ENCODE data around the gene CFAP46.

CFAP46 gene

DNA sequence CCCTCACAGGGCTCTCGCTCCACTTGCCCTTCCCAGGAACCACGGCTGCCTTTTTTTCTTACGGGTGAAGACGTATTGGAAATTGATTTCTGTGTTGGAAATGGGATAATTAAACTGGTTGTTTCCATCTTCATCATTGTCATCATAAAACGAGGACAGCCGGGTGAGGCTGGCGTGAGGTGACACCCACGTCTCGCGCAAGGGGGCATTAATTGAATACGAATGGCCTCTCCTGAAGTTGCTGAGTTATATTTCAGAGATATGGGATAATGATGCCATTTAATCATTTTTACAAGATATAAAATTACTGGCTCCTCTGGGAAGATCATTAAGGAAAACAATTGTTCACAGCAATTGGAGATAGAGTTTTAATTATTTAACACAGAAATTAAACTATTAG lies 138.1 kb downstream of the CFAP46 start:
- ChIA-PET POLR2A (ENCODE audit: low non-redundant PET) (interaction anchor here (0.6 kb wide), 1 partner anchor 401 kb away, joined by 6 read pairs; no protein-coding TSS in a partner anchor), CTCF (no interaction called here)

DNA sequence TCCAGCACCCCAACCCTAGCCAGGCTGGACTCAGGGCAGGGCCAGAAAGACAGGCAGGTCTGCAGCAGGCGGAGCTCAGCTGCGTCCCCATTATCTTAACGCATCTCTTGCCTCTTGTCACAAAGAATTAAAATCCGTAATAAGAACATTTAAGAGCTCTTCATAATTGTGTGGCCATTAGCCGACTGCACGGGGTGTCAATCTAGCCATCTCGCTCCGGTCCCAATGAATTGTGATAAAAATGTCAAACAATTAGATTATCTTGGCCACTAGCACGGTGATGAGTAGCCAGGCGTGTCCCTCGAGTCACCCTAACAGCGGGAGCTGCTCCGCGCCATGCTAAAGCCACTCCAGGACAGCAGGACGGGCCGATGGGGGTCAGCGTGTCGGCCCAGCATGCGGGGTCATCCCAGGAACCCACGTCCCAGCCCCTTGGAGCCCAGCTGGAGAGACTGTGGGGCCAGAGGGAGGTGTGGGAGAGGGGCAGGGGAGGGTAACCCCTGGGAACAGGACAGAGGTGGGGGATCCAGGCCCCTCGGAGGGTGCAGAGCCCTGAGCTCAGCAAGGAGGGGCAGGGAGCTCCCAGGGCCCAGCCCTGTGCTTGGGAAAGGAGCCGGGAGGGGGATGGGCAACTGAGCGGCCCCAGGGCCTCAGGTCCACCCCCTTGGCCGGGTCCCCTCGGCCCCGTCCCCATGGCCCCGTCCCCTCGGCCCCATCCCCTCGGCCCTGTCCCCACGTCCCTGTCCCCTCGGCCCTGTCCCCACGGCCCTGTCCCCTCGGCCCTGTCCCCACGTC lies 138.8 kb downstream of the CFAP46 start:
- POLR2A ChIA-PET (ENCODE audit: low non-redundant PET) = interaction anchor here (0.7 kb wide), 1 partner anchor 145 kb away, joined by 5 read pairs; no protein-coding TSS in a partner anchor

More for the DNA sequence above, 138.1 kb downstream of the CFAP46 start:
- TF ChIP-seq, protein P1, sequence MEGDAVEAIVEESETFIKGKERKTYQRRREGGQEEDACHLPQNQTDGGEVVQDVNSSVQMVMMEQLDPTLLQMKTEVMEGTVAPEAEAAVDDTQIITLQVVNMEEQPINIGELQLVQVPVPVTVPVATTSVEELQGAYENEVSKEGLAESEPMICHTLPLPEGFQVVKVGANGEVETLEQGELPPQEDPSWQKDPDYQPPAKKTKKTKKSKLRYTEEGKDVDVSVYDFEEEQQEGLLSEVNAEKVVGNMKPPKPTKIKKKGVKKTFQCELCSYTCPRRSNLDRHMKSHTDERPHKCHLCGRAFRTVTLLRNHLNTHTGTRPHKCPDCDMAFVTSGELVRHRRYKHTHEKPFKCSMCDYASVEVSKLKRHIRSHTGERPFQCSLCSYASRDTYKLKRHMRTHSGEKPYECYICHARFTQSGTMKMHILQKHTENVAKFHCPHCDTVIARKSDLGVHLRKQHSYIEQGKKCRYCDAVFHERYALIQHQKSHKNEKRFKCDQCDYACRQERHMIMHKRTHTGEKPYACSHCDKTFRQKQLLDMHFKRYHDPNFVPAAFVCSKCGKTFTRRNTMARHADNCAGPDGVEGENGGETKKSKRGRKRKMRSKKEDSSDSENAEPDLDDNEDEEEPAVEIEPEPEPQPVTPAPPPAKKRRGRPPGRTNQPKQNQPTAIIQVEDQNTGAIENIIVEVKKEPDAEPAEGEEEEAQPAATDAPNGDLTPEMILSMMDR (conservative IDR thresholded peaks at IDR 0.05; ENCODE audit: low read depth) = no peak
- no peak overlapping the region for H3K27ac ChIP-seq
- no peak for DNase-seq (ENCODE audit: low spot score)

DNA sequence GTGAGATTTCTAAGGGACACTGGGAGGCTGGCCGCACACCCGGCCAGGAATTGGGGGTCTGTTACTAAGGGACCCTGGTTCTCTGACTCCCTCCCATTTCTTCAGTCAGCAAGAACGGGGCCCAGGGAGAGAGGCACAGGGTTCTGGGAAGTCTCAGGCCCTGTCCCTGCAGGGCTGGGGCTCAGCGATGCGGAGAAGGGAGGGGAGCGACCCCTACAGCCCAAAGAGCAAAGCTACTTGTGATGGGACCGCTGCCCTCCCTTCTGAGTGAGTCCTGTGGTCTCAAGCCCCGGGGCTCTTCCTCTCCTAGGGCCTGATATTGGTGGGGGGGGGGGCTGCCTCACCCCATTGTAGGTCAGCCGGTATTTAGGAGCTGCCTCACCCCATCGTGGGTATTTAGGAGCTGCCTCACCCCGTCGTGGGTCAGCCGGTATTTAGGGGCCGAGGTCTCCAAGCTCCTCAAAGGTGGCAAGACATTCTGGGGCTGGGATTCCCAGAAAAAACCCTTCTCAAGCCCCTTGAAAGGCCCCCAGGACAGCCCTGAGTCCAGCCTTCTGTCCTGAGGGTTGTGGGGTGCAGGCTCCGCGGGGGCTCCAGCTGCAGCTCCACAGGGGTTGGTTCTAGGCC lies 139.6 kb downstream of the CFAP46 start:
- no peak for DNase-seq (ENCODE audit: low spot score)
- TF ChIP-seq, protein P1 (conservative IDR thresholded peaks at IDR 0.05; ENCODE audit: low read depth) = no peak
- POLR2A ChIA-PET (ENCODE audit: low non-redundant PET) = interaction anchor here (0.7 kb wide), 1 partner anchor 144 kb away, joined by 5 read pairs; no protein-coding TSS in a partner anchor
- CTCF ChIA-PET = interaction anchor here (0.7 to 1.0 kb wide), 4 partner anchors 9 to 287 kb away, joined by 3 to 6 read pairs (median 4); no protein-coding TSS in a partner anchor
- no peak overlapping the region for H3K27ac ChIP-seq

More for the DNA sequence above, 138.8 kb downstream of the CFAP46 start:
- TF ChIP-seq, protein P1 (conservative IDR thresholded peaks at IDR 0.05; ENCODE audit: low read depth) = no peak
- CTCF ChIA-PET = interaction anchor here (0.7 to 1.0 kb wide), 2 partner anchors 134 to 218 kb away, joined by 3 to 4 read pairs; no protein-coding TSS in a partner anchor
- DNase-seq (ENCODE audit: low spot score) = no peak
- H3K27ac ChIP-seq = no peak overlapping the region

DNA sequence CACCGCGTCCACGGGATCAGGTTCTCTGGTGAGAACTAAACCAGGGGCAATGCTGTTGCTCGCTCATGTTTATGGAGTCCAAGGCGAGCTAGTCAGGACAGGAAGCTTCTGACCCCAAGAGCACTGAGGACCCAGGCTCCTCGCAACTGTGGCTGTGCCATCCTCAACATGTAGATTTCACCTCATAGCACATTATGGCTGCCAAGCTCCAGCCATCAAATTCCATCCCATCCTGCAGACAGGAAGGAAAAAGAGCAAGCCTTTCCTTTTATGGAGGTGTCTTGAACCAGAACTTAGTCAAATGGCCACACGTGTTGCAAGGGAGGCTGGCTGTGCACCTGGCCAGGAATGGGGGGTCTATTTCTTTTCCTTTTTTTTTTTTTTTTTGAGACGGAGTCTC lies 140.3 kb downstream of the CFAP46 start:
- CTCF ChIA-PET = interaction anchor here (0.6 to 0.7 kb wide), 2 partner anchors 177 to 288 kb away, joined by 4 to 6 read pairs; no protein-coding TSS in a partner anchor
- DNase-seq (ENCODE audit: low spot score) = no peak
- POLR2A ChIA-PET (ENCODE audit: low non-redundant PET) = no interaction called here
- no peak overlapping the region for H3K27ac ChIP-seq
- TF ChIP-seq, protein P1 (conservative IDR thresholded peaks at IDR 0.05; ENCODE audit: low read depth) = no peak

DNA sequence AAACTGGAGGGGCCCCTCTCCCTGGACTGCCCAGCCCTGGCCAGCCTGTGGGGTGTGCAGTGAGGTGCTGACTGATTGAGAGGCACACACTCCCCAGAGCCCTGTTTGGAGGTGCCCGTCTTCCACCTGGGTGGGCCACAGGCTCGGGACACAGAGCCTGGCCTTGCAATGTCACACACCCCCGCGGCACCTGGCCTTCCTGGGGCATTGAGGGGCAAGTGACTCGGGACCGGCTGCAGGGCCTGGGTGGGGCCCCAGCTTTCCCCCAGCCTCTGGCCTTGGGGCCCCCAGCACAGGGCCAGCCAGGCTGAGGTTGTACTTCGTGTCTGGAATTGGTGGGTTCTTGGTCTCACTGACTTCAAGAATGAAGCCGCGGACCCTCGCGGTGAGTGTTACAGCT lies 142.5 kb downstream of the CFAP46 start:
- CTCF ChIA-PET = no interaction called here
- POLR2A ChIA-PET (ENCODE audit: low non-redundant PET) = no interaction called here
- DNase-seq (ENCODE audit: low spot score) = no peak
- no peak overlapping the region for H3K27ac ChIP-seq
- TF ChIP-seq, protein P1 (conservative IDR thresholded peaks at IDR 0.05; ENCODE audit: low read depth) = no peak

DNA sequence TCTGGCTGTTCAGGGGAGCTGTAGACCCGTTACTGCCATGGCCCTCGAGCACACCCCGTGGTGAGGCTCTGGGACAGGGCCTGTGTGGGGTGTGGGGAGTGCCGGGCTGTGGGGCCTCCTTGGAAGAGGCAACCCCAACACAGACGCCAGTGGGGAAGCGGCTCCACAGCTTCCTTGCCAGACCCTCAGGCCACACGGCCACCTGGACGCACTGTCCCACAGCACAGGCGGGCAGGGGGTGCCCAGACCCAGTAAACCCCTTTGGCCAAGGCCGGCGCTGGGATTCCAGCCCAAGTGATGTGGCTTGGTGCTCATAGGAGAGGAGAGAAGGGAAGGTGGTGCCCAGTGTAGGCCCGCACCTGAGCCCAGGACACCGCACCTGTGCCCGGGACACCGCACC lies 143.5 kb downstream of the CFAP46 start:
- TF ChIP-seq, protein P1 (conservative IDR thresholded peaks at IDR 0.05; ENCODE audit: low read depth) = no peak
- H3K27ac ChIP-seq = no peak overlapping the region
- ChIA-PET CTCF (no interaction called here), POLR2A (ENCODE audit: low non-redundant PET) (no interaction called here)
- DNase-seq (ENCODE audit: low spot score) = no peak
